PC-9 (cell line): ENCODE measurements around the gene CDS1. TPM values are rescaled to one million over a fixed set of nuclear protein-coding genes. Genes with fewer than 3 reads are reported as not detected.

Experiments used
- BruUV-seq: library from RNA; stranded (reverse); fragments of 400-500 nt; replicated peaks from 2 replicates; lab custom pipeline; 2021; lab: Mats Ljungman, UMichigan
- CTCF ChIA-PET: fragments of 300-600 bp; sonication (Branson Sonifier 250); formaldehyde crosslinking; loops from one replicate; lab custom pipeline; 2022; ENCODE audit warnings: antibody characterized with exemption; lab: Charles Lee
- POLR2A ChIA-PET: fragments of 300-600 bp; sonication (Branson Sonifier 250); formaldehyde crosslinking; loops from one replicate; lab custom pipeline; 2022; ENCODE audit warnings: antibody characterized with exemption; ENCODE audit not compliant: unreplicated experiment; lab: Charles Lee
- DNase-seq, 2 experiments: peaks; one replicate each; pipeline versions ENCODE4 v3.0.0 to v3.0.0-alpha.2; 2015 to 2022; ENCODE audit warnings: mixed read lengths in 1 of 2
- H2AFZ ChIP-seq: fragments of 200-600 bp; sonication (generic); 2 replicates; pipeline ENCODE4 v1.8.1; 2017; ENCODE audit warnings: antibody characterized with exemption
- H3F3A ChIP-seq: fragments of 200-600 bp; sonication (generic); 2 replicates; pipeline ENCODE4 v1.8.1; 2017; ENCODE audit warnings: antibody characterized with exemption, mild to moderate bottlenecking, low read depth; ENCODE audit not compliant: insufficient read depth
- H3K27ac ChIP-seq: fragments of 200-600 bp; sonication (generic); 2 replicates; pipeline ENCODE4 v1.6.1; 2016; ENCODE audit warnings: mixed run types
- H3K27me3 ChIP-seq: fragments of 200-600 bp; sonication (generic); 2 replicates; pipeline ENCODE4 v1.6.1; 2016; ENCODE audit warnings: low read depth, mixed run types; ENCODE audit not compliant: insufficient read depth
- H3K36me3 ChIP-seq: fragments of 200-600 bp; sonication (generic); 2 replicates; pipeline ENCODE4 v1.6.1; 2016; ENCODE audit warnings: low read depth, mixed run types
- H3K4me1 ChIP-seq: fragments of 200-600 bp; sonication (generic); replicated peaks from 2 replicates; pipeline ENCODE4 v1.6.1; 2016; ENCODE audit warnings: mixed run types; ENCODE audit not compliant: insufficient read depth
- H3K4me2 ChIP-seq: fragments of 200-600 bp; sonication (generic); 2 replicates; pipeline ENCODE4 v1.6.1; 2017; ENCODE audit warnings: mixed run types
- H3K4me3 ChIP-seq: fragments of 200-600 bp; sonication (generic); 2 replicates; pipeline ENCODE4 v1.6.1; 2016; ENCODE audit warnings: mixed run types
- H3K79me2 ChIP-seq: fragments of 200-600 bp; sonication (generic); 2 replicates; pipeline ENCODE4 v1.6.1; 2017; ENCODE audit warnings: low read depth, mixed run types
- H3K9me2 ChIP-seq: fragments of 200-600 bp; sonication (generic); 2 replicates; pipeline ENCODE4 v1.8.1; 2017; ENCODE audit warnings: mild to moderate bottlenecking; ENCODE audit not compliant: insufficient read depth
- H3K9me3 ChIP-seq: fragments of 200-600 bp; sonication (generic); 2 replicates; pipeline ENCODE4 v1.8.1; 2016; ENCODE audit warnings: low read depth; ENCODE audit not compliant: insufficient read depth
- H4K20me1 ChIP-seq: fragments of 200-600 bp; sonication (generic); 2 replicates; pipeline ENCODE4 v1.8.1; 2017; ENCODE audit not compliant: insufficient read depth
- CTCF ChIP-seq: fragments of 200-600 bp; sonication (generic); conservative IDR thresholded peaks from 2 replicates; pipeline ENCODE4 v1.6.1; 2017; ENCODE audit warnings: mixed run types, antibody characterized with exemption, mild to moderate bottlenecking, moderate library complexity
- EZH2 ChIP-seq: fragments of 200-600 bp; sonication (generic); IDR thresholded peaks from 2 replicates; pipeline ENCODE4 v1.8.0; 2017; ENCODE audit warnings: antibody characterized with exemption, low read depth
- intact Hi-C: fragments of 100-400 bp; cut with micrococcal nuclease; formaldehyde crosslinking; loops from one replicate; pipeline ENCODE4 v1.10.0; 2022; ENCODE audit not compliant: unreplicated experiment
- total RNA-seq: library from RNA; stranded (reverse); gene quantifications from 2 replicates; pipeline ENCODE4 v1.2.3, GENCODE V29; 2021

CDS1 gene
- total RNA-seq, 1 experiment from 2014 or later, result 35.6 TPM

- Histone ChIP-seq H3K36me3 (peaks cover 9% of the 10 kb centered on the region; the same call in 1 of the 2 replicates), H3K27me3 (no peaks in the 10 kb centered on the region), H3K4me2 (no peak overlapping the region), H3K4me3 (no peak overlapping the region), H3F3A (peaks cover 32% of the 10 kb centered on the region), H3K27ac (no peak overlapping the region), H3K9me3 (no peaks in the 10 kb centered on the region), H3K9me2 (no peaks in the 10 kb centered on the region; the same call in 1 of the 2 replicates), H4K20me1 (no peaks in the 10 kb centered on the region), H2AFZ (no peak overlapping the region), H3K4me1 (peaks cover 35% of the 10 kb centered on the region), H3K79me2 (no peaks in the 10 kb centered on the region)
- DNase-seq, result no peak
- TF ChIP-seq EZH2, result no peak
- no peak for TF ChIP-seq CTCF
- no TSS peak for BruUV-seq
- ChIA-PET CTCF (no interaction called here), POLR2A (no interaction called here)
- intact Hi-C loops, result no loop called here
These were observed 105.7 kb downstream of the CDS1 start for GRCh38 chr4:84688605-84689004.

- H3K4me1 ChIP-seq, result peaks cover 35% of the 10 kb centered on the region
- H3K27me3 ChIP-seq, result no peaks in the 10 kb centered on the region
- H3K27ac ChIP-seq, result no peak overlapping the region
- peaks cover 32% of the 10 kb centered on the region for H3F3A ChIP-seq
- CTCF ChIA-PET, result no interaction called here
- no peaks in the 10 kb centered on the region; the same call in 1 of the 2 replicates for H3K9me2 ChIP-seq
- no peak overlapping the region for H2AFZ ChIP-seq
- intact Hi-C loops, result no loop called here
- H3K4me3 ChIP-seq, result no peak overlapping the region
- peaks cover 9% of the 10 kb centered on the region; the same call in 1 of the 2 replicates for H3K36me3 ChIP-seq
- no peaks in the 10 kb centered on the region for H4K20me1 ChIP-seq
- no TSS peak for BruUV-seq
- POLR2A ChIA-PET, result no interaction called here
- no peaks in the 10 kb centered on the region for H3K9me3 ChIP-seq
- TF ChIP-seq CTCF (no peak), EZH2 (no peak)
- H3K79me2 ChIP-seq, result no peaks in the 10 kb centered on the region
- DNase-seq, result no peak
- H3K4me2 ChIP-seq, result no peak overlapping the region
These were observed 106.3 kb downstream of the CDS1 start for GRCh38 chr4:84689197-84689596.

- Histone ChIP-seq H2AFZ (no peak overlapping the region), H3K27me3 (no peaks in the 10 kb centered on the region), H4K20me1 (no peaks in the 10 kb centered on the region), H3K9me2 (no peaks in the 10 kb centered on the region; the same call in 1 of the 2 replicates), H3K9me3 (no peaks in the 10 kb centered on the region), H3K4me2 (peak overlapping the region; percentile 72), H3K27ac (peak overlapping the region; percentile 80), H3K36me3 (peaks cover 9% of the 10 kb centered on the region; the same call in 1 of the 2 replicates), H3K4me1 (peaks cover 35% of the 10 kb centered on the region), H3K4me3 (peak overlapping the region; percentile 29; the same call in 1 of the 2 replicates), H3F3A (peaks cover 32% of the 10 kb centered on the region), H3K79me2 (no peaks in the 10 kb centered on the region)
- no TSS peak for BruUV-seq
- CTCF ChIA-PET, result no interaction called here
- POLR2A ChIA-PET, result no interaction called here
- TF ChIP-seq EZH2, result no peak
- TF ChIP-seq CTCF, result no peak
- intact Hi-C loops, result no loop called here
- no peak for DNase-seq
These were observed 107.6 kb downstream of the CDS1 start for GRCh38 chr4:84690481-84690880.
